Gastroesophageal sphincter (tissue), 4 donors: ENCODE results near the gene NR3C1. TPM values are rescaled to one million over a fixed set of nuclear protein-coding genes. Genes with fewer than 3 reads are reported as not detected.

ENCODE experiments used
- ATAC-seq: fragments of 150-250 bp; one replicate; pipeline ENCODE4 v1.9.1; 2016; ENCODE audit warnings: mild to moderate bottlenecking, moderate library complexity
- H3K27ac ChIP-seq, 4 donors: fragments of 200-600 bp; sonication (generic) in 3 of 4; 1 replicate in 3 of 4; 2 replicates in 1 of 4; pipeline ENCODE4 v1.5.1; 2016 to 2019
- H3K27me3 ChIP-seq: fragments of 200-600 bp; sonication (generic); one replicate; pipeline ENCODE4 v1.5.1; 2019
- H3K36me3 ChIP-seq, 2 donors: fragments of 200-600 bp; sonication (generic); one replicate each; pipeline ENCODE4 v1.5.1; 2019; ENCODE audit warnings: control low read depth in 1 of 2
- H3K4me1 ChIP-seq, 3 donors: fragments of 200-600 bp; sonication (generic); 1 replicate in 2 of 3; 2 replicates in 1 of 3; pipeline ENCODE4 v1.5.1; 2016 to 2019; ENCODE audit warnings: control low read depth in 2 of 3
- H3K4me3 ChIP-seq, 2 donors: fragments of 200-600 bp; sonication (generic); one replicate each; pipeline ENCODE4 v1.5.1; 2019; ENCODE audit warnings: mild to moderate bottlenecking in 1 of 2, moderate library complexity in 1 of 2
- H3K9me3 ChIP-seq, 3 donors: fragments of 200-600 bp; sonication (generic); one replicate each; pipeline ENCODE4 v1.5.1; 2017 to 2019; ENCODE audit warnings: control low read depth in 2 of 3
- CTCF ChIP-seq, 4 experiments: fragments of 200-600 bp in 2 of 4; fragments of 450-650 bp in 2 of 4; sonication (generic) in 1 of 4; IDR thresholded peaks; one replicate each; pipeline ENCODE4 v1.5.1; 2017 to 2019; ENCODE audit warnings: antibody characterized with exemption in 4 of 4, mild to moderate bottlenecking in 2 of 4, moderate library complexity in 2 of 4
- EP300 ChIP-seq: sonication (generic); formaldehyde crosslinking; IDR thresholded peaks from one replicate; pipeline ENCODE4 v1.6.1; 2017; ENCODE audit warnings: antibody characterized with exemption, mild to moderate bottlenecking
- POLR2A ChIP-seq, 2 donors: fragments of 450-650 bp; IDR thresholded peaks; one replicate each; pipeline ENCODE4 v1.6.1; 2017; ENCODE audit warnings: antibody characterized with exemption in 2 of 2, mild to moderate bottlenecking in 2 of 2, moderate library complexity in 1 of 2
- POLR2AphosphoS5 ChIP-seq: sonication (generic); formaldehyde crosslinking; IDR thresholded peaks from one replicate; pipeline ENCODE4 v1.6.1; 2017; ENCODE audit warnings: antibody characterized with exemption
- WGBS, 2 donors: methylation state at CpG; one replicate each; pipeline ENCODE4 v1.1.5; 2018; ENCODE audit warnings: low coverage in 1 of 2; 5-methylcytosine and 5-hydroxymethylcytosine counted together
- total RNA-seq, 4 donors: library from RNA; depleted of rRNA; stranded (reverse); fragments of >200 nt; gene quantifications; one replicate each; pipeline ENCODE4 v1.1.0, GENCODE V29; 2016

The NR3C1 gene
- total RNA-seq, 4 donors from 2014 or later = 69.7 to 103 (median 85.6) TPM

DNA sequence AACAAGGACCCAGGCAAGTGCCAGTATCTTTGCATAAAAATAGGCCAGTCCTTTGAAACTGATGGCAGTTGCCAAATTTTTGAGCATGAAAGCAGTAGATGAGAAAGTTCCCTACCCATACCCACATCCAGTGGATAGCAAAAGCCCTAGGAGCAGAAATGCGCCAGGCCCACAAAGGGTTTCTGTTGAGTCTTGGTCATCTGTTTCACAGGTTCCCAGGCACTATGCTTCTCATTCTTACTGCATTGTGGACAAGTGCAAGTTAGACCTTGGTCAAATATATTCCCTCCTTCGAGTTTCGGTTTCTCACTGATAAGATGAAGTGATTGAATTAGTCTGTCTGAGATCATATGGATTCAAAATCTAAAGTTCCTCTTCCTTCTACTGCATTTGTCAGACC lies 152.3 kb downstream of the NR3C1 start:
- Histone ChIP-seq H3K27ac (no peak overlapping the region), H3K4me3 (no peak overlapping the region), H3K4me1 (peaks cover 0 to 7% (median 0%) of the 10 kb centered on the region in 3 donors), H3K9me3 (no peaks in the 10 kb centered on the region), H3K27me3 (no peaks in the 10 kb centered on the region), H3K36me3 (no peaks in the 10 kb centered on the region)
- no peak for ATAC-seq
- no peak for TF ChIP-seq POLR2A (IDR thresholded peaks at IDR 0.05)
- TF ChIP-seq CTCF (IDR thresholded peaks at IDR 0.05) = no peak
- no peak for TF ChIP-seq EP300
- TF ChIP-seq POLR2AphosphoS5 = no peak
- WGBS, 2 donors = 90 to 93% methylated on average over 3 of the region's 3 CpGs

- peaks cover 0 to 7% (median 0%) of the 10 kb centered on the region in 3 donors for H3K4me1 ChIP-seq
- no peaks in the 10 kb centered on the region for H3K36me3 ChIP-seq
- 54 to 86% methylated on average over 1 to 2 of the region's 2 CpGs for WGBS, 2 donors
- TF ChIP-seq CTCF (IDR thresholded peaks at IDR 0.05) (no peak), POLR2AphosphoS5 (no peak), POLR2A (IDR thresholded peaks at IDR 0.05) (no peak), EP300 (no peak)
- ATAC-seq = no peak
- H3K27me3 ChIP-seq = no peaks in the 10 kb centered on the region
- H3K27ac ChIP-seq = no peak overlapping the region
- no peak overlapping the region for H3K4me3 ChIP-seq
- H3K9me3 ChIP-seq = no peaks in the 10 kb centered on the region
Observed at GRCh38 chr5:143249851-143250250, 153.6 kb downstream of the NR3C1 start.

- Histone ChIP-seq H3K9me3 (no peaks in the 10 kb centered on the region), H3K36me3 (no peaks in the 10 kb centered on the region), H3K27me3 (no peaks in the 10 kb centered on the region), H3K27ac (peak overlapping the region in 1 of 4 donors; percentile 17), H3K4me3 (no peak overlapping the region), H3K4me1 (peaks cover 0 to 14% (median 0%) of the 10 kb centered on the region in 3 donors)
- no peak for ATAC-seq
- 58 to 90% methylated on average over 2 to 3 of the region's 3 CpGs for WGBS, 2 donors
- TF ChIP-seq EP300 (no peak), POLR2AphosphoS5 (no peak), CTCF (IDR thresholded peaks at IDR 0.05) (no peak), POLR2A (IDR thresholded peaks at IDR 0.05) (no peak)
Observed at GRCh38 chr5:143248822-143249579, 154.5 kb downstream of the NR3C1 start.

GRCh38 chr5:143248391-143248790 lies 155.1 kb downstream of the NR3C1 start:
- 74 to 78% methylated on average over 3 of the region's 3 CpGs for WGBS, 2 donors
- Histone ChIP-seq H3K27ac (no peak overlapping the region), H3K36me3 (no peaks in the 10 kb centered on the region), H3K4me1 (peaks cover 0 to 20% (median 4%) of the 10 kb centered on the region in 3 donors), H3K27me3 (no peaks in the 10 kb centered on the region), H3K4me3 (no peak overlapping the region), H3K9me3 (no peaks in the 10 kb centered on the region)
- TF ChIP-seq POLR2A (IDR thresholded peaks at IDR 0.05) = no peak
- no peak for TF ChIP-seq CTCF (IDR thresholded peaks at IDR 0.05)
- TF ChIP-seq POLR2AphosphoS5 = no peak
- no peak for TF ChIP-seq EP300
- ATAC-seq = no peak
